ENCODE data around the gene SOX6.

The SOX6 gene

DNA sequence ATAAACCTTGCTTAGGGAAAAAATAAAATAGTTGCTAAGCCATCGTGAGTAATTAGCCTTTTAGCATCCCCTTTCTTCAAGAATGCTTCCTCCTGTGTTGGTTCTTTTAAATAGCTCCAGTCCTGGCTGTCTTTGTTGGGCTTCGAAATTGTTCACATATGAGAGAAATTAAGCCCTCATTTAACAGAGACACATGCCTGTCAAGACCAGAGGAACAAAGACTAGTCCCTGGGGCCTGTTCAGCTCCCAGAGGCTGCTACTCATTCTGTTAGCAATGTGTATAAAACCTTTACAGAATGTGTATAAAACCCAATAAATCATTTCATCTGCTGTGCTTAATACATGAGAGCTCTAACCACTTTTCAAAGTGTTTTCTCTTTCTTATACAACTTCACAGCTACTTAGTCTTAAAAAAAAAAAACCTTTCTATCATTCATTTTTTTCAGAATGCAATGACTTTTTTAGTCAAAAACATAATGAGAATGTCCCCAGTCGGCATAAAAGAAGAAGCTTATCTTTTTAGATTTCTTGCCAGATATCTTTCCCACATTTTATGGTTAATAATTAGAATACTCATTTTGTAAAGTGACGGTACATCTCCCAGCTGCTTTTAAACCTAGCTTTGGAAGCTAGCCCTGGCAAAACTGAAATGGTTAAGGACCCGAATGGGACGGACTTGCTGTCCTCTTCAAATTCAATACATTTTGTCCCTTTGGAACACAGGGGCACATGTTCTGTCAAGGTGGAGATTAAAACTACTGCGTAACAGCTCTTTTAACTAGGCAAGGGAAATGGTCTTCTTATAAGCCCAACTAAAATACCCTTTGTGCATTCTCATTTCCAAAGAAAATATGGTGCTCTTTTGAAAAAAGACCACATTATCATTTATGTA lies 186.1 kb downstream of the SOX6 start:
- intact Hi-C loops (cut with micrococcal nuclease), result no loop called here
- Mint-ChIP-seq H3K4me3 (no peak overlapping the region), H3K27me3 (no peaks in the 10 kb centered on the region)

DNA sequence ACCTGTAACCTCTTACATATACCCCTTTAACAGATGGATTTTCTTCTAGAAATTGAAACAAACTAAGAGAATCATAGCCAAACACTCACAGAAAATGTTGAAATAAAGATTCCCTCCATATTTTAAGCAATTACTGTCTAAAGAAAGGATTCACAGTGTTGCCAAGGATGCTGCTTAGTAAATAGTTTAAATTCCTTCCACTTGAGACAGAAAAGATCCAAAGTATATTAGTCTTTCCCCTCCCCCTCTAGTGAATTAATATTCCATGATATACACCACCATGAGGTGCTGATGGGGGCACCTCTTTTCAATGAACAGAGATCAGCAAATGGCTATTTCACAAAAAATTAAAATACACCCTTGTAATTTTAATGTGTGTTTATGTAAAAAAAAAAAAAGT lies 186.8 kb downstream of the SOX6 start:
- Mint-ChIP-seq H3K4me1 (ENCODE audit: low read depth) (no peaks in the 10 kb centered on the region), H3K27ac (no peak overlapping the region), H3K4me3 (no peak overlapping the region), H3K36me3 (ENCODE audit: low read depth) (no peaks in the 10 kb centered on the region), H3K9me3 (no peaks in the 10 kb centered on the region), H3K27me3 (no peaks in the 10 kb centered on the region)
- intact Hi-C loops (cut with micrococcal nuclease), result no loop called here

More for the DNA sequence above, 186.1 kb downstream of the SOX6 start:
- no peaks in the 10 kb centered on the region for H3K4me1 Mint-ChIP-seq (ENCODE audit: low read depth)
- H3K9me3 Mint-ChIP-seq, result no peaks in the 10 kb centered on the region
- H3K36me3 Mint-ChIP-seq (ENCODE audit: low read depth), result no peaks in the 10 kb centered on the region
- H3K27ac Mint-ChIP-seq, result no peak overlapping the region

GRCh38 chr11:16167706-16168487 lies 188.4 kb downstream of the SOX6 start:
- Mint-ChIP-seq H3K4me1 (ENCODE audit: low read depth) (no peaks in the 10 kb centered on the region), H3K36me3 (ENCODE audit: low read depth) (no peaks in the 10 kb centered on the region)
- intact Hi-C loops (cut with micrococcal nuclease), result no loop called here

GRCh38 chr11:16166571-16166970 lies 189.8 kb downstream of the SOX6 start:
- intact Hi-C loops (cut with micrococcal nuclease), result no loop called here

More at GRCh38 chr11:16167706-16168487, 188.4 kb downstream of the SOX6 start:
- Mint-ChIP-seq H3K9me3 (peaks cover 4% of the 10 kb centered on the region), H3K27ac (no peak overlapping the region), H3K27me3 (no peaks in the 10 kb centered on the region), H3K4me3 (no peak overlapping the region)

DNA sequence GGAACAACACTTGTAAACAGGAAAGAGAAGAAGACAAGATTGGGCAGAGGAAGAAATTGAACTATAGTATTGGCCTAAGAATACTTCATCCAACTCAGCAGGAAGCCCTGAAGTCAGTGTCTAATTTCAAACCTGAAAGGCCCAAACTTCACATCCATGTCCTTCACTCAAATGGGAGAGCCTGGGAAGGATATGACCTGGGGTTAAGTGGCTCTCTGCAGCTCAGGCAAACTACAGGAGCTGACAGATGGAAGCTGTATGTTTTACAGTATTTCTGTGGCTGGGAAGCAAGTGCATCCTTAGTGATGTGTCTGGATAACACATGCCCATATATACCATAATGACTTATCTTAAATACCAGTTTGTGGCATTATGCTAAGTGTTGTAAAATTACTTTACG lies 196.2 kb downstream of the SOX6 start:
- no peaks in the 10 kb centered on the region for H3K27me3 Mint-ChIP-seq
- no peaks in the 10 kb centered on the region for H3K36me3 Mint-ChIP-seq (ENCODE audit: low read depth)
- H3K4me1 Mint-ChIP-seq (ENCODE audit: low read depth), result no peaks in the 10 kb centered on the region
- no peak overlapping the region for H3K4me3 Mint-ChIP-seq
- intact Hi-C loops (cut with micrococcal nuclease), result no loop called here
- no peak overlapping the region for H3K27ac Mint-ChIP-seq
- H3K9me3 Mint-ChIP-seq, result peaks cover 9% of the 10 kb centered on the region

More at GRCh38 chr11:16166571-16166970, 189.8 kb downstream of the SOX6 start:
- H3K4me1 Mint-ChIP-seq (ENCODE audit: low read depth), result no peaks in the 10 kb centered on the region
- H3K27me3 Mint-ChIP-seq, result no peaks in the 10 kb centered on the region
- no peaks in the 10 kb centered on the region for H3K36me3 Mint-ChIP-seq (ENCODE audit: low read depth)
- H3K9me3 Mint-ChIP-seq, result peaks cover 9% of the 10 kb centered on the region
- no peak overlapping the region for H3K27ac Mint-ChIP-seq
- no peak overlapping the region for H3K4me3 Mint-ChIP-seq

- intact Hi-C loops (cut with micrococcal nuclease), result no loop called here
- Mint-ChIP-seq H3K36me3 (ENCODE audit: low read depth) (no peaks in the 10 kb centered on the region), H3K9me3 (peaks cover 9% of the 10 kb centered on the region), H3K4me1 (ENCODE audit: low read depth) (no peaks in the 10 kb centered on the region), H3K27me3 (no peaks in the 10 kb centered on the region), H3K4me3 (no peak overlapping the region), H3K27ac (no peak overlapping the region)
These were observed 197.8 kb downstream of the SOX6 start for GRCh38 chr11:16158426-16158994.

DNA sequence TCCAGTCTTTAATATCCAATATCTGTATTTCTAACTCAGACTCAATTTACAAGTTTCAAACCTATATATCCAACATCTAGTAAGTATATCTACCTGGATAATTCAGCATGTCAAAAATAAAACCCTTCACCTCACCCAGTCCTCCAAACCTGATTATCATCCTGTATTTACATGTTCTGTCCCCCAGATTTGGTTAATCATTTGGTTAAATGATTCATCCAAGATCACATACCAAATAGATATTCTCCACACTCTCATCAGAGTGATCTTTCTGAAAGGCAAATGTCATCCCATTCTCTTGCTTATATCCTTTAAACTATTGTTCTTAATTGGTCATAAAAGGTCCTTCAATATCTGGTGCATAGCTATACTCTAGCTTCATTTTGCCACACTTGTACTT lies 199.0 kb downstream of the SOX6 start:
- H3K27ac Mint-ChIP-seq, result no peak overlapping the region
- no peaks in the 10 kb centered on the region for H3K27me3 Mint-ChIP-seq
- H3K4me1 Mint-ChIP-seq (ENCODE audit: low read depth), result no peaks in the 10 kb centered on the region
- peaks cover under 1% of the 10 kb centered on the region for H3K9me3 Mint-ChIP-seq
- intact Hi-C loops (cut with micrococcal nuclease), result no loop called here
- no peaks in the 10 kb centered on the region for H3K36me3 Mint-ChIP-seq (ENCODE audit: low read depth)
- H3K4me3 Mint-ChIP-seq, result no peak overlapping the region

DNA sequence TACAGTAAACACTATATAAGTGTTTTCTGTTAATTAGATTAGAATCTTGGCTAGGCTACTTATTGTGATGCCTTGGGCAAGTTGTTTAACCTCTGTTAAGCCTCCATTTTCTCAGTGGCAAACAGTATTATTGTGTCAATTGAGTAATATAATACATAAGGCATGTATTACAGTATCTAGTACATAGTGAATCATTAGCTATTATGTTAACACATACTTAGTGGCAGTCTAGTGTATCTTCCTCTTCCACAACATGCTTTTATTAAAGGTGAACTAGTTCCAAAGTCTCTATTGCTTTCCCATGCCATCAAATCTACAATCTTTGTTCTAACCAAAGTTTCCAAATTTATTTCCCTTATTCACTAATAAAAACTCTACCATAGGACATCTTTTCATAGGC lies 200.9 kb downstream of the SOX6 start:
- H3K36me3 Mint-ChIP-seq (ENCODE audit: low read depth), result no peaks in the 10 kb centered on the region
- no peaks in the 10 kb centered on the region for H3K4me1 Mint-ChIP-seq (ENCODE audit: low read depth)
- H3K27ac Mint-ChIP-seq, result no peak overlapping the region
- H3K4me3 Mint-ChIP-seq, result no peak overlapping the region
- H3K27me3 Mint-ChIP-seq, result no peaks in the 10 kb centered on the region
- no peaks in the 10 kb centered on the region for H3K9me3 Mint-ChIP-seq
- intact Hi-C loops (cut with micrococcal nuclease), result no loop called here

DNA sequence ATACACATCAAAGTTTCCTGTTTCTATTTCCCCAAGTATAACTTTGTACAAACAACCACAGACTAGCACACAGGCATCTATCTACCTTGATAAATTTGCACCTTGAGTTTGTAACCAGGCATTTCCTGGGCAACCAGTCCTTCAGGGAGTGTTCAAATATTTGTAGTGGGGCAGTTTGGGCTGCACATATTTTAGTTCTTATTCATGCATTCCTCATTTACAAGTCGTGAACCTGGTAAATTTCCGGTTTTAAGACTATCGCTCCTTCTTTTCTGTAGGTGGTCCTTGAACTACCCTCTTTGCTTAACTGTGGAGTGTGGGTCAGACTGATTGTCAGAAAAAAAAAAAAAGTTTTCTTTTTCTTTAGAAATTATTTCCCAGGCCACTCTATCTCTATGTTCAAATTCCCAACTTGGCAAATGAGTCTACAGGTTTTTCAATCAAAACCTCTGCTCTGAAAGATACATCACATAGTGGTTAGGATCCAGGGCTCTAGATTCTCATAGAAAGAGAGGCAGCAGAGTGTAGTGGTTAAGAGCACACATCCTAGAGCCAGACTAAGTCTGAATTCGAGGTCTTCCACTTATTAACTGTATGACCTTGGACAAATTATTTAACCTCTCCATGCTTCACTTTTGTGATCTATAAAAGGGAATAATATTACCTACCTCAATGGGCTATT lies 201.5 kb downstream of the SOX6 start:
- H3K36me3 Mint-ChIP-seq (ENCODE audit: low read depth), result no peaks in the 10 kb centered on the region
- H3K4me3 Mint-ChIP-seq, result no peak overlapping the region
- H3K27me3 Mint-ChIP-seq, result no peaks in the 10 kb centered on the region
- H3K9me3 Mint-ChIP-seq, result no peaks in the 10 kb centered on the region
- H3K4me1 Mint-ChIP-seq (ENCODE audit: low read depth), result no peaks in the 10 kb centered on the region
- intact Hi-C loops (cut with micrococcal nuclease), result no loop called here
- no peak overlapping the region for H3K27ac Mint-ChIP-seq

DNA sequence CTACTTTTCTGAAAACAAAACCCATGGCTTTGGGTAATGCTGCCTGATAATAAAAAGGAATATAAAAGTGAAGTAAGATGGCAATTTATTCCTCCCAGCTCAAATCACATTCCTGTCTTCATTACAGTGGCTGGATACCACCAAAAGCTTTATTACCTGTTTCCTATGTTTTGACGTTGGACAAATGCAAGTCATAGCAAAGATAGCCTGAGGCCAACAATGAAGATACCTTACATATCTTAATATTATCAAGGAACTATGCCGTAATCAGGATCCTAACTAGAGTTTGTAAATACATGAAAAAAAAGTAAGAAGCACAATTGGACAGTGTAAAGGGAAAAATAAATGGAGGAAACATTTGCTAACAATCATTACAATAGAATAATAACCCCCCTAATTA lies 202.4 kb downstream of the SOX6 start:
- Mint-ChIP-seq H3K27ac (no peak overlapping the region), H3K27me3 (no peaks in the 10 kb centered on the region), H3K4me3 (no peak overlapping the region), H3K36me3 (ENCODE audit: low read depth) (no peaks in the 10 kb centered on the region), H3K9me3 (no peaks in the 10 kb centered on the region), H3K4me1 (ENCODE audit: low read depth) (no peaks in the 10 kb centered on the region)
- intact Hi-C loops (cut with micrococcal nuclease), result no loop called here

- Mint-ChIP-seq H3K27me3 (no peaks in the 10 kb centered on the region), H3K27ac (no peak overlapping the region), H3K36me3 (ENCODE audit: low read depth) (no peaks in the 10 kb centered on the region), H3K4me3 (no peak overlapping the region), H3K4me1 (ENCODE audit: low read depth) (no peaks in the 10 kb centered on the region), H3K9me3 (no peaks in the 10 kb centered on the region)
- intact Hi-C loops (cut with micrococcal nuclease), result no loop called here
These were observed 205.2 kb downstream of the SOX6 start for GRCh38 chr11:16151138-16151537.

- Mint-ChIP-seq H3K9me3 (peaks cover 3% of the 10 kb centered on the region), H3K36me3 (ENCODE audit: low read depth) (no peaks in the 10 kb centered on the region), H3K4me3 (no peak overlapping the region), H3K27ac (no peak overlapping the region), H3K27me3 (no peaks in the 10 kb centered on the region), H3K4me1 (ENCODE audit: low read depth) (no peaks in the 10 kb centered on the region)
- intact Hi-C loops (cut with micrococcal nuclease), result no loop called here
These were observed 206.9 kb downstream of the SOX6 start for GRCh38 chr11:16149476-16149875.

DNA sequence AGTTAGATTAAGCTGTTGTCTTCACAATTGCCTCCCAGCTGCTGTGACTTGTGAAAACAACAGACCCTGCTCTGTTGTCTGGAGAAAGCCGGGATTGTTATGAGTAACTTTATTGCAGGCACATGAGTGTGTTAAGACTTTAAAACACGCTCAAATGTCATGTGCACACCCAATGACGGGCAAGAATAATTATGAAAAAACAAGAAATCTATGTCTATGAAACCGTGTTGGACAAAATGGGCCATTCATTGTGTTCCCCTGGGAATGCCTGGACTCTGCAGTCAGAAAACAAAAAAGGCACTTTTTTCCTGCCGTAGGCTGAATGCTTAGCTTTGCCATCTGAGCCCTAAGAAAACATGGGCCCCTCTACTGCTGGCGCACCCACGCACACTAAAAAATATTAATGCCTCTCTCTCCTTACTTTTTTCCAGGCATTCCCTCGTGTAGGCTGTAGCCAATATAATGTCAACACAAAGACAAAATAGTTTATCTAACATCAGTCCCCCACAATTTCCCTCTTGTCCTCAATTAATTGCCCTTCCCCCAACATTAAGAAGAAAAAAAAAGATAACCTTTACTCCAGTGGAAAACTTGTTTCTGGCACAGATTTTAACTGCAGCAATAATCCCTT lies 207.9 kb downstream of the SOX6 start:
- intact Hi-C loops (cut with micrococcal nuclease), result no loop called here
- Mint-ChIP-seq H3K4me1 (ENCODE audit: low read depth) (no peaks in the 10 kb centered on the region), H3K27me3 (no peaks in the 10 kb centered on the region), H3K27ac (no peak overlapping the region), H3K9me3 (peaks cover 13% of the 10 kb centered on the region), H3K36me3 (ENCODE audit: low read depth) (no peaks in the 10 kb centered on the region), H3K4me3 (no peak overlapping the region)
